Measurements from ENCODE around the gene ADAMTS12. TPM values are rescaled to one million over a fixed set of nuclear protein-coding genes. Genes with fewer than 3 reads are reported as not detected.

The ADAMTS12 gene
- total RNA-seq, 1 experiment from 2014 or later: not detected

DNA sequence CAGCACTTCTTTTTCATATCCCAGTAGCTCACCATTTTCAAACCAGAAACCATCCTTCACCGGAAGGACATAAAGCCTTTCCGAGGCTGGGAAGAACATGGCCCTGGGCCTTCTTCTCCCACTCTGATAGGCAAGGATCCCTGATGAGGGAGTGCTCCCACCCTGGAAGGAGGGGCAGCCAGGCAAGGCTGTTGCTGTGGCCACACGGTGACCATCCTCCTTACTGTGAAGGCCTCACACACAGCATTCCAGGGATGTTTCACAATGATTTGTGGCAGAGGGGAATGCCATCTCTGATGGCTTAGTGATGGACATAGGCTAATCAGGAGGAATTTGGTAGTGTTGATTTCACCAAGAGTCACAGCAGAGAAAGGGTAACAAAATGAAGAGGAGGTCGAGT is 130.7 kb downstream of the ADAMTS12 start:
- CTCF ChIA-PET: interaction anchor here (0.8 kb wide), 1 partner anchor 548 kb away, joined by 5 read pairs; no protein-coding TSS in a partner anchor
- Mint-ChIP-seq H3K36me3 (ENCODE audit: insufficient read depth, unreplicated experiment) (no peaks in the 10 kb centered on the region), H3K9me3 (ENCODE audit: unreplicated experiment) (no peaks in the 10 kb centered on the region), H3K27ac (ENCODE audit: low read depth, unreplicated experiment) (no peak overlapping the region), H3K4me1 (ENCODE audit: insufficient read depth, unreplicated experiment) (no peaks in the 10 kb centered on the region), H3K27me3 (ENCODE audit: insufficient read depth, unreplicated experiment) (no peaks in the 10 kb centered on the region), H3K4me3 (ENCODE audit: unreplicated experiment) (no peak overlapping the region)
- intact Hi-C loops (cut with micrococcal nuclease): no loop called here
- DNase-seq (ENCODE audit: unreplicated experiment): no peak
- TF ChIP-seq, protein P1, sequence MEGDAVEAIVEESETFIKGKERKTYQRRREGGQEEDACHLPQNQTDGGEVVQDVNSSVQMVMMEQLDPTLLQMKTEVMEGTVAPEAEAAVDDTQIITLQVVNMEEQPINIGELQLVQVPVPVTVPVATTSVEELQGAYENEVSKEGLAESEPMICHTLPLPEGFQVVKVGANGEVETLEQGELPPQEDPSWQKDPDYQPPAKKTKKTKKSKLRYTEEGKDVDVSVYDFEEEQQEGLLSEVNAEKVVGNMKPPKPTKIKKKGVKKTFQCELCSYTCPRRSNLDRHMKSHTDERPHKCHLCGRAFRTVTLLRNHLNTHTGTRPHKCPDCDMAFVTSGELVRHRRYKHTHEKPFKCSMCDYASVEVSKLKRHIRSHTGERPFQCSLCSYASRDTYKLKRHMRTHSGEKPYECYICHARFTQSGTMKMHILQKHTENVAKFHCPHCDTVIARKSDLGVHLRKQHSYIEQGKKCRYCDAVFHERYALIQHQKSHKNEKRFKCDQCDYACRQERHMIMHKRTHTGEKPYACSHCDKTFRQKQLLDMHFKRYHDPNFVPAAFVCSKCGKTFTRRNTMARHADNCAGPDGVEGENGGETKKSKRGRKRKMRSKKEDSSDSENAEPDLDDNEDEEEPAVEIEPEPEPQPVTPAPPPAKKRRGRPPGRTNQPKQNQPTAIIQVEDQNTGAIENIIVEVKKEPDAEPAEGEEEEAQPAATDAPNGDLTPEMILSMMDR (IDR thresholded peaks at IDR 0.05; ENCODE audit: unreplicated experiment): no peak
- BruUV-seq (replicated peaks): no TSS peak
- POLR2A ChIA-PET: no interaction called here

DNA sequence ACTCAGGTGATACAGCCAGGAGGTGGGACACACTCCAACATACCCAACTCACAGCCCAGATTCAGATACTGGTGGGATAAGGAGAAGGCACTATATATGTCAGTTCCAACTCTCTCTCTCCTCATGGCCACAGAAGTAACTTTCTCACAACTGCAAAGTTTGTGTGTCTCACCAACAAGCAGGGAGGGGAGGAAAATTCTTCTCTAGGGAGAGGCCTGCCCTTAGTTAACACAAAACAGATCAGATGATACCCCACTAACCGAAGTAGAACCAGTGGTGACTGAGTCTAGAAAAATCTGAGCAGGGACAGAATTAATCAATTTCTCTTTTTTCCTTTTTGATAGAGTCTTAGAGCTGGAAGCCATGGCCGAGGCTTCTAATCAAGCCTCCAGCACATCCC is 133.1 kb downstream of the ADAMTS12 start:
- BruUV-seq (replicated peaks): no TSS peak
- intact Hi-C loops (cut with micrococcal nuclease): no loop called here

DNA sequence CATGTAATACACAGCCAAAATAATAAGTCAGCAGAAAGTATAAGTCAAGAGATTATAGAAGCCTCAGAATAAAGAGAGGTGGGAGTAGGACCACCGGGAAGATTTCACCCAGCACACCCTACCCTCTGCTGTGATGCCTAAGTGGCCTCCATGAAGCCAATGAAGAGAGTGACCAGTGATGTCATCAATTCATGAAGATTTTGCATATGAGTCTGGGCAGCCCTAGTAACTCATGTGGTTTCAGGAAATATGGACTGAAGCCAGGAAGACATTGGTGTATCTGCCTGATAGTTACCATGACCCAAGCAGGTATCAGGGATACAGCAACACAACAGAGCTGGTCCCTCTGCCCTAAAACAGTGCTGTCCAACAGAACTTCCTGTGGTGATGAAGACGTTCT is 135.3 kb downstream of the ADAMTS12 start:
- no peaks in the 10 kb centered on the region for H3K27me3 Mint-ChIP-seq (ENCODE audit: insufficient read depth, unreplicated experiment)
- H3K4me1 Mint-ChIP-seq (ENCODE audit: insufficient read depth, unreplicated experiment): no peaks in the 10 kb centered on the region
- intact Hi-C loops (cut with micrococcal nuclease): no loop called here
- no peaks in the 10 kb centered on the region for H3K36me3 Mint-ChIP-seq (ENCODE audit: insufficient read depth, unreplicated experiment)
- POLR2A ChIA-PET: no interaction called here
- H3K27ac Mint-ChIP-seq (ENCODE audit: low read depth, unreplicated experiment): no peak overlapping the region
- CTCF ChIA-PET: interaction anchor here (0.6 kb wide), 1 partner anchor 176 kb away, joined by 3 read pairs; no protein-coding TSS in a partner anchor
- DNase-seq (ENCODE audit: unreplicated experiment): no peak
- no peak overlapping the region for H3K4me3 Mint-ChIP-seq (ENCODE audit: unreplicated experiment)
- no peaks in the 10 kb centered on the region for H3K9me3 Mint-ChIP-seq (ENCODE audit: unreplicated experiment)
- BruUV-seq (replicated peaks): no TSS peak
- TF ChIP-seq, protein P1 (IDR thresholded peaks at IDR 0.05; ENCODE audit: unreplicated experiment): no peak

More for the DNA sequence above, 133.1 kb downstream of the ADAMTS12 start:
- H3K36me3 Mint-ChIP-seq (ENCODE audit: insufficient read depth, unreplicated experiment): no peaks in the 10 kb centered on the region
- no peak for DNase-seq (ENCODE audit: unreplicated experiment)
- no peaks in the 10 kb centered on the region for H3K9me3 Mint-ChIP-seq (ENCODE audit: unreplicated experiment)
- H3K4me1 Mint-ChIP-seq (ENCODE audit: insufficient read depth, unreplicated experiment): no peaks in the 10 kb centered on the region
- no peaks in the 10 kb centered on the region for H3K27me3 Mint-ChIP-seq (ENCODE audit: insufficient read depth, unreplicated experiment)
- H3K27ac Mint-ChIP-seq (ENCODE audit: low read depth, unreplicated experiment): no peak overlapping the region
- TF ChIP-seq, protein P1 (IDR thresholded peaks at IDR 0.05; ENCODE audit: unreplicated experiment): no peak
- CTCF ChIA-PET: no interaction called here
- no peak overlapping the region for H3K4me3 Mint-ChIP-seq (ENCODE audit: unreplicated experiment)
- POLR2A ChIA-PET: no interaction called here

DNA sequence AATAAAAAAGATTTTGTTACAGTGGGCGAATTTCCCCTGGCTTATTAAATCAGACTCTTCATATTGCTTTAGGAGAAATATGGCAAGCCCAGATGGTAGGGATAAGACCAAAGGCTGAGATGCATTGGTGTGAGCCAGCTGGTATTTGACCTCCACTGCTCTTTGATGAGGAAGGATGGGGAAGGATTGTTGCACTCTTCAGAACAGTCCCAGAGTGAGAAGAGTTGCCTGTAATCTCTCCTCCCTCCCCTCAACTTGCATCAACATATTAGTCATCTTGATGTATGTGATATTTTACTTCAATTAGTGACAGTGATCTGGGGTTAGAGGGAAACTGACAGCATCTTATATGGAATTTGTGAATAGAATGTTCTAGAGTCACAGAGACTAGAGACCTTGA is 136.6 kb downstream of the ADAMTS12 start:
- BruUV-seq (replicated peaks): no TSS peak
- no peaks in the 10 kb centered on the region for H3K4me1 Mint-ChIP-seq (ENCODE audit: insufficient read depth, unreplicated experiment)
- TF ChIP-seq, protein P1 (IDR thresholded peaks at IDR 0.05; ENCODE audit: unreplicated experiment): no peak

More for the DNA sequence above, 136.6 kb downstream of the ADAMTS12 start:
- Mint-ChIP-seq H3K9me3 (ENCODE audit: unreplicated experiment) (no peaks in the 10 kb centered on the region), H3K4me3 (ENCODE audit: unreplicated experiment) (no peak overlapping the region), H3K27ac (ENCODE audit: low read depth, unreplicated experiment) (no peak overlapping the region), H3K27me3 (ENCODE audit: insufficient read depth, unreplicated experiment) (no peaks in the 10 kb centered on the region), H3K36me3 (ENCODE audit: insufficient read depth, unreplicated experiment) (no peaks in the 10 kb centered on the region)
- ChIA-PET POLR2A (no interaction called here), CTCF (no interaction called here)
- no peak for DNase-seq (ENCODE audit: unreplicated experiment)
- intact Hi-C loops (cut with micrococcal nuclease): no loop called here
